Tibial nerve (tissue), 4 donors: ENCODE measurements around the gene SETDB2. TPM values are rescaled to one million over a fixed set of nuclear protein-coding genes. Genes with fewer than 3 reads are reported as not detected.
A peak's percentile ranks its signal among the peaks of the same experiment; 100 is the strongest.

Experiments
- DNase-seq, 2 donors: peaks; one replicate each; pipeline ENCODE4 v3.0.0-alpha.2; 2019; ENCODE audit warnings: low spot score in 2 of 2
- H3K27ac ChIP-seq, 4 donors: fragments of 200-600 bp; sonication (generic) in 3 of 4; one replicate each; pipeline ENCODE4 v1.5.1; 2017 to 2019; ENCODE audit warnings: mild to moderate bottlenecking in 1 of 4
- H3K27me3 ChIP-seq, 2 donors: fragments of 200-600 bp; sonication (generic) in 1 of 2; one replicate each; pipeline versions ENCODE4 v1.5.1 to v1.6.0; 2017 to 2019
- H3K36me3 ChIP-seq, 3 donors: fragments of 200-600 bp; sonication (generic); one replicate each; pipeline ENCODE4 v1.5.1; 2018 to 2019
- H3K4me1 ChIP-seq, 4 donors: fragments of 200-600 bp; sonication (generic) in 3 of 4; one replicate each; pipeline ENCODE4 v1.5.1; 2017 to 2019
- H3K4me3 ChIP-seq, 4 donors: fragments of 200-600 bp; sonication (generic) in 3 of 4; one replicate each; pipeline ENCODE4 v1.5.1; 2017 to 2019; ENCODE audit warnings: mild to moderate bottlenecking in 1 of 4, moderate library complexity in 1 of 4
- H3K9me3 ChIP-seq, 4 donors: fragments of 200-600 bp; sonication (generic) in 3 of 4; one replicate each; pipeline ENCODE4 v1.5.1; 2017 to 2019
- CTCF ChIP-seq, 5 experiments: fragments of 200-600 bp in 3 of 5; fragments of 450-650 bp in 2 of 5; sonication (generic) in 3 of 5; IDR thresholded peaks; one replicate each; pipeline ENCODE4 v1.5.1; 2016 to 2019; ENCODE audit warnings: antibody characterized with exemption in 5 of 5, mild to moderate bottlenecking in 3 of 5, moderate library complexity in 2 of 5
- EP300 ChIP-seq, 2 donors: sonication (generic); formaldehyde crosslinking; IDR thresholded peaks; one replicate each; pipeline ENCODE4 v1.6.1; 2017; ENCODE audit warnings: antibody characterized with exemption in 2 of 2, mild to moderate bottlenecking in 1 of 2
- POLR2A ChIP-seq, 2 donors: fragments of 450-650 bp; IDR thresholded peaks; one replicate each; pipeline ENCODE4 v1.6.1; 2017; ENCODE audit warnings: antibody characterized with exemption in 2 of 2, mild to moderate bottlenecking in 2 of 2, moderate library complexity in 2 of 2
- WGBS, 2 donors: methylation state at CpG; one replicate each; pipeline ENCODE4 v1.1.5; 2018; 5-methylcytosine and 5-hydroxymethylcytosine counted together
- total RNA-seq, 4 donors: library from RNA; depleted of rRNA; stranded (reverse); fragments of >200 nt; gene quantifications; one replicate each; pipeline ENCODE4 v1.1.0, GENCODE V29; 2016

SETDB2 gene
- total RNA-seq, 4 donors from 2014 or later, result 9.2 to 16.5 (median 13.0) TPM

GRCh38 chr13:49407936-49408335 lies 36.1 kb upstream of the SETDB2 start:
- 96 to 97% methylated on average over 4 of the region's 4 CpGs for WGBS, 2 donors
- Histone ChIP-seq H3K4me1 (peaks cover 0 to 14% (median 0%) of the 10 kb centered on the region in 4 donors), H3K27me3 (no peaks in the 10 kb centered on the region), H3K36me3 (peaks cover 0 to 31% (median 0%) of the 10 kb centered on the region in 3 donors), H3K27ac (no peak overlapping the region), H3K9me3 (peaks cover 0 to 21% (median 6%) of the 10 kb centered on the region in 4 donors), H3K4me3 (no peak overlapping the region)
- TF ChIP-seq EP300 (IDR thresholded peaks at IDR 0.05) (no peak), POLR2A (IDR thresholded peaks at IDR 0.05) (no peak), CTCF (IDR thresholded peaks at IDR 0.05) (no peak)
- DNase-seq, result no peak

GRCh38 chr13:49409008-49409407 lies 35.1 kb upstream of the SETDB2 start:
- peaks cover 0 to 14% (median 0%) of the 10 kb centered on the region in 4 donors for H3K4me1 ChIP-seq
- DNase-seq, result no peak
- H3K27ac ChIP-seq, result peak overlapping the region in 2 of 4 donors; percentile 13 to 24
- H3K4me3 ChIP-seq, result no peak overlapping the region
- whole genome bisulfite sequencing, 2 donors, result 68% methylated on average over 3 of the region's 3 CpGs
- H3K27me3 ChIP-seq, result no peaks in the 10 kb centered on the region
- H3K36me3 ChIP-seq, result peaks cover 0 to 28% (median 0%) of the 10 kb centered on the region in 3 donors
- TF ChIP-seq CTCF (IDR thresholded peaks at IDR 0.05), result no peak
- no peak for TF ChIP-seq POLR2A (IDR thresholded peaks at IDR 0.05)
- TF ChIP-seq EP300 (IDR thresholded peaks at IDR 0.05), result no peak
- H3K9me3 ChIP-seq, result peaks cover 0 to 18% (median 6%) of the 10 kb centered on the region in 4 donors

GRCh38 chr13:49410006-49410405 lies 34.1 kb upstream of the SETDB2 start:
- H3K4me1 ChIP-seq, result peaks cover 0 to 14% (median 0%) of the 10 kb centered on the region in 4 donors
- 68 to 71% methylated on average over 4 of the region's 4 CpGs for WGBS, 2 donors
- peaks cover 0 to 18% (median 0%) of the 10 kb centered on the region in 3 donors for H3K36me3 ChIP-seq
- DNase-seq, result no peak
- H3K9me3 ChIP-seq, result peaks cover 0 to 8% (median 2%) of the 10 kb centered on the region in 4 donors
- no peak for TF ChIP-seq CTCF (IDR thresholded peaks at IDR 0.05)
- no peak for TF ChIP-seq EP300 (IDR thresholded peaks at IDR 0.05)
- TF ChIP-seq POLR2A (IDR thresholded peaks at IDR 0.05), result no peak
- H3K27ac ChIP-seq, result peak overlapping the region in 2 of 4 donors; percentile 41 to 57
- no peaks in the 10 kb centered on the region for H3K27me3 ChIP-seq
- H3K4me3 ChIP-seq, result no peak overlapping the region

- Histone ChIP-seq H3K27me3 (no peaks in the 10 kb centered on the region), H3K9me3 (peaks cover 0 to 4% (median 0%) of the 10 kb centered on the region in 4 donors)
These were observed 33.6 kb upstream of the SETDB2 start for GRCh38 chr13:49410477-49410876.

More at GRCh38 chr13:49410477-49410876, 33.6 kb upstream of the SETDB2 start:
- peaks cover 0 to 14% (median 0%) of the 10 kb centered on the region in 4 donors for H3K4me1 ChIP-seq
- no peak overlapping the region for H3K4me3 ChIP-seq
- DNase-seq, result no peak
- H3K27ac ChIP-seq, result peak overlapping the region in 2 of 4 donors; percentile 41 to 57
- no peak for TF ChIP-seq EP300 (IDR thresholded peaks at IDR 0.05)
- no peak for TF ChIP-seq CTCF (IDR thresholded peaks at IDR 0.05)
- no peak for TF ChIP-seq POLR2A (IDR thresholded peaks at IDR 0.05)
- H3K36me3 ChIP-seq, result peaks cover 0 to 13% (median 0%) of the 10 kb centered on the region in 3 donors
